ENCODE data around the gene IL19. TPM values are rescaled to one million over a fixed set of nuclear protein-coding genes. Genes with fewer than 3 reads are reported as not detected.

The IL19 gene
- polyA plus RNA-seq, 1 of the 3 experiments (the other 2 are of a cell fraction), result not detected

DNA sequence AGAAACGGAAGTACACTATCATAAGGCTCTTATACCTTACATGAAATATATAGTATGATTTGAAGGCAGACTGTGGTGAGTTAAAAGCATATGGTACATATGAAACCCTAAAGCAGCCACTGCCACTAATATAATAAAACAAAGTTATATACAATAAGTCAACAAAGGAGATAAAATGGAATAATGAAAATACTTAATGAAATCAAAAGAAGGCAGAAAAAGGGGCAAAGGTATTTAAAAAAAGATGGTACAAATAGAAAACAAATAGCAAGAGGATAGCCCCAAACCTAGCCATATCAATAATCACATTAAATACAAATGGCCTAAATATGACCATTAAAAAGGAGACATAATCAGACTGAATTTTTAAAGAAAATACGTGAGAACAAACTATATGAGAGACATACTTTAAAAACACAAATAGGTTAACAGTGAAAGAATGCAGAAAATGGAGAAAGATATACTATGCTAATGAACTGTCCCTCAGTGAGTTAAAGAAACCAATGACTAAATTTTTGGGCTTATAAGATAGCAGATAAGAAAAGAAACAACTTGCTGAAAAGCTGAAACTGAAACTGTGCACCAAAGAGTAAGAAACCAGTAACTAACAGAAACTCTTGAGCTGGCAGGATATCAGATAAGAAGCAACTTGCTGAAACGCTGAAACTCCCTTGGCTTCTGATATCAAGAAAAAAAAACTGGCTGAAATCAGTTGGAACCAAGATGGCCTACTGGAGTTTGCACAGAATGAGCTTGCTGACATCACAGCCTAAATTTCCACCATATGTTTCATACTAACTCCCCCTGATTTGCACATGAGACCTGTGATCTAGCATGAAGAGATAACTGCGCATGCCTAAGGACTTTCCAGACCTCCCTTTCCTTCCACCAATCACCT lies 46.1 kb downstream of the IL19 start:
- Histone ChIP-seq H3K4me1 (ENCODE audit: control insufficient read depth in 1 of 2, insufficient read depth in 2 of 2, low read depth in 1 of 2, low read length in 1 of 2) (peaks cover 0 to 8% of the 10 kb centered on the region in 2 experiments; a peak in 2 of 4 replicates), H3K27ac (ENCODE audit: low read depth in 2 of 2, low read length in 1 of 2) (no peak overlapping the region), H3K9ac (no peak overlapping the region), H3K4me3 (ENCODE audit: low read depth in 2 of 2, low read length in 1 of 2) (no peak overlapping the region), H3K9me2 (no peaks in the 10 kb centered on the region), H3K36me3 (replicated peaks in 1 of 2; ENCODE audit: control insufficient read depth in 1 of 2, insufficient read depth in 2 of 2, low read length in 1 of 2) (no peaks in the 10 kb centered on the region), H2AFZ (ENCODE audit: low read depth) (no peak overlapping the region), H3K27me3 (ENCODE audit: insufficient read depth) (no peaks in the 10 kb centered on the region), H3K9me3 (no peaks in the 10 kb centered on the region), H4K20me1 (ENCODE audit: insufficient read depth) (no peaks in the 10 kb centered on the region), H3F3A (replicated peaks; ENCODE audit: insufficient read depth) (no peaks in the 10 kb centered on the region), H3K79me2 (ENCODE audit: insufficient read depth) (no peaks in the 10 kb centered on the region), H3K4me2 (no peak overlapping the region)
- no peak for TF ChIP-seq TEAD4 (IDR thresholded peaks at IDR 0.05; ENCODE audit: borderline replicate concordance, insufficient read depth)
- TF ChIP-seq, protein P1, sequence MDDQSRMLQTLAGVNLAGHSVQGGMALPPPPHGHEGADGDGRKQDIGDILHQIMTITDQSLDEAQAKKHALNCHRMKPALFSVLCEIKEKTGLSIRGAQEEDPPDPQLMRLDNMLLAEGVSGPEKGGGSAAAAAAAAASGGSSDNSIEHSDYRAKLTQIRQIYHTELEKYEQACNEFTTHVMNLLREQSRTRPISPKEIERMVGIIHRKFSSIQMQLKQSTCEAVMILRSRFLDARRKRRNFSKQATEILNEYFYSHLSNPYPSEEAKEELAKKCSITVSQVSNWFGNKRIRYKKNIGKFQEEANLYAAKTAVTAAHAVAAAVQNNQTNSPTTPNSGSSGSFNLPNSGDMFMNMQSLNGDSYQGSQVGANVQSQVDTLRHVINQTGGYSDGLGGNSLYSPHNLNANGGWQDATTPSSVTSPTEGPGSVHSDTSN (IDR thresholded peaks at IDR 0.05), result no peak
- no peak for TF ChIP-seq MXI1 (IDR thresholded peaks at IDR 0.05; ENCODE audit: low read depth, low read length)
- TF ChIP-seq POLR2AphosphoS5 (IDR thresholded peaks at IDR 0.05; ENCODE audit: low read depth, low read length), result no peak
- TF ChIP-seq TAF1 (IDR thresholded peaks at IDR 0.05; ENCODE audit: borderline replicate concordance, low read depth, low read length), result no peak
- TF ChIP-seq YY1 (IDR thresholded peaks at IDR 0.05; ENCODE audit: low read depth), result no peak
- TF ChIP-seq GATA2 (CRISPR knock-in tag; IDR thresholded peaks at IDR 0.05), result no peak
- no peak for TF ChIP-seq ELF1 (IDR thresholded peaks at IDR 0.05)
- TF ChIP-seq, protein P2, sequence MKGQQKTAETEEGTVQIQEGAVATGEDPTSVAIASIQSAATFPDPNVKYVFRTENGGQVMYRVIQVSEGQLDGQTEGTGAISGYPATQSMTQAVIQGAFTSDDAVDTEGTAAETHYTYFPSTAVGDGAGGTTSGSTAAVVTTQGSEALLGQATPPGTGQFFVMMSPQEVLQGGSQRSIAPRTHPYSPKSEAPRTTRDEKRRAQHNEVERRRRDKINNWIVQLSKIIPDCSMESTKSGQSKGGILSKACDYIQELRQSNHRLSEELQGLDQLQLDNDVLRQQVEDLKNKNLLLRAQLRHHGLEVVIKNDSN (IDR thresholded peaks at IDR 0.05; ENCODE audit: borderline replicate concordance, low read depth), result no peak
- no peak for TF ChIP-seq MEF2A (IDR thresholded peaks at IDR 0.05; ENCODE audit: borderline replicate concordance, low read depth)
- TF ChIP-seq, protein P3, sequence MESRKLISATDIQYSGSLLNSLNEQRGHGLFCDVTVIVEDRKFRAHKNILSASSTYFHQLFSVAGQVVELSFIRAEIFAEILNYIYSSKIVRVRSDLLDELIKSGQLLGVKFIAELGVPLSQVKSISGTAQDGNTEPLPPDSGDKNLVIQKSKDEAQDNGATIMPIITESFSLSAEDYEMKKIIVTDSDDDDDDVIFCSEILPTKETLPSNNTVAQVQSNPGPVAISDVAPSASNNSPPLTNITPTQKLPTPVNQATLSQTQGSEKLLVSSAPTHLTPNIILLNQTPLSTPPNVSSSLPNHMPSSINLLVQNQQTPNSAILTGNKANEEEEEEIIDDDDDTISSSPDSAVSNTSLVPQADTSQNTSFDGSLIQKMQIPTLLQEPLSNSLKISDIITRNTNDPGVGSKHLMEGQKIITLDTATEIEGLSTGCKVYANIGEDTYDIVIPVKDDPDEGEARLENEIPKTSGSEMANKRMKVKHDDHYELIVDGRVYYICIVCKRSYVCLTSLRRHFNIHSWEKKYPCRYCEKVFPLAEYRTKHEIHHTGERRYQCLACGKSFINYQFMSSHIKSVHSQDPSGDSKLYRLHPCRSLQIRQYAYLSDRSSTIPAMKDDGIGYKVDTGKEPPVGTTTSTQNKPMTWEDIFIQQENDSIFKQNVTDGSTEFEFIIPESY (IDR thresholded peaks at IDR 0.05; ENCODE audit: borderline replicate concordance, low read depth), result no peak
- TF ChIP-seq GABPA (IDR thresholded peaks at IDR 0.05; ENCODE audit: low read depth), result no peak
- no peak for TF ChIP-seq JUND (IDR thresholded peaks at IDR 0.05)
- TF ChIP-seq, protein P4, sequence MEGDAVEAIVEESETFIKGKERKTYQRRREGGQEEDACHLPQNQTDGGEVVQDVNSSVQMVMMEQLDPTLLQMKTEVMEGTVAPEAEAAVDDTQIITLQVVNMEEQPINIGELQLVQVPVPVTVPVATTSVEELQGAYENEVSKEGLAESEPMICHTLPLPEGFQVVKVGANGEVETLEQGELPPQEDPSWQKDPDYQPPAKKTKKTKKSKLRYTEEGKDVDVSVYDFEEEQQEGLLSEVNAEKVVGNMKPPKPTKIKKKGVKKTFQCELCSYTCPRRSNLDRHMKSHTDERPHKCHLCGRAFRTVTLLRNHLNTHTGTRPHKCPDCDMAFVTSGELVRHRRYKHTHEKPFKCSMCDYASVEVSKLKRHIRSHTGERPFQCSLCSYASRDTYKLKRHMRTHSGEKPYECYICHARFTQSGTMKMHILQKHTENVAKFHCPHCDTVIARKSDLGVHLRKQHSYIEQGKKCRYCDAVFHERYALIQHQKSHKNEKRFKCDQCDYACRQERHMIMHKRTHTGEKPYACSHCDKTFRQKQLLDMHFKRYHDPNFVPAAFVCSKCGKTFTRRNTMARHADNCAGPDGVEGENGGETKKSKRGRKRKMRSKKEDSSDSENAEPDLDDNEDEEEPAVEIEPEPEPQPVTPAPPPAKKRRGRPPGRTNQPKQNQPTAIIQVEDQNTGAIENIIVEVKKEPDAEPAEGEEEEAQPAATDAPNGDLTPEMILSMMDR (IDR thresholded peaks at IDR 0.05), result no peak
- no peak for TF ChIP-seq TCF12 (IDR thresholded peaks at IDR 0.05)
- TF ChIP-seq CHD2 (IDR thresholded peaks at IDR 0.05; ENCODE audit: low read length, partially characterized antibody), result no peak
- no peak for DNase-seq
- ChIA-PET POLR2A (interaction anchor here (0.6 kb wide), 2 partner anchors 17 to 80 kb away, joined by 3 to 5 read pairs; no protein-coding TSS in a partner anchor), CTCF (interaction anchor here (0.7 to 1.7 kb wide), 4 partner anchors 9 to 90 kb away, joined by 4 to 6 read pairs (median 4); no protein-coding TSS in a partner anchor)
- WGBS (ENCODE audit: low lambda C conversion rate), result 61% methylated on average over 4 of the region's 4 CpGs
